ENCODE measurements around the gene EHD4.

DNA sequence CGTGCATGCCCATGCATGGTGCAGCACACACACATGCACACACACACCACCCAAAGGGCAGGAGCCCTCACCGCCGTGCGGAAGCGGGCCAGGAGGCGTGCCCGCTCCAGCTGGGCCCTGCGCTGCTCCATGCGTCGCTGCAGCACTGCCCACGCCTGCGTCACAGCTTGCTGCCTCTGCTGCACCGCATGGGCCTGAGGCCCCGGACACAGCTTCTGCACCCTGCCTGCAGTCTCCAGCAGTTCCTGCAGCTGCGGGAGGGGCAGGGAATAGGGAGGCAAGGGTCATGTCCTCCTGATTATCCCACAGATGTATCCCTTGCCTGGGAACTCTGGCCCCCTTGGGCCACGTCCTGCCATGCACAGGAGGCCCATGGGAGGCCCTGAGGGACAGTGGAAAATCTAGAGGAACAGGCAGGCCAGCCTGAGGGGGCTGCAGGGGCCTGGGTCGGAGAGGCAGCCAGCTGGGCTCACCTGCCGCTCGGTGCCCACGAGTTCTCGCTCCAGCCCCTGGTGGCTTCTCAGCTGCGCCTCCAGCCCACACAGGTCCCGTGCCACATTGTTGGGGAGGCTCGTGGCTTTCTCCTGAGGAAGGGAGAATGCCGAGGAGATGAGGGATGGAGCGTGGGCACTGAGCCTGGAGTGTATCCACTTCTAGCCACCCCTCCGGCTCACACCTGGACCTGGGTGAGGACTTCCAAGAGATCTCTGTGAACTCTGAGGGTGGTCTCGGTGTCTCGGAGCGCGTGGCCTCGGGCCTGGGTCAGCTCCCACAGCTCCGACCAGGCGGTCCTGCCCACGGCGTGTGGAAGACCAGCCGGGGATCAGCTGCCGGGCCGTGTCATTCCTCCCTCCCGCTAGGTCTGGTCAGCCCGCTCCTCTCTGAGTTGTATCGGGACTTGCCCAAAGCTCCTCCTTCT lies 102.3 kb downstream of the EHD4 start:
- TF ChIP-seq CTCF (IDR thresholded peaks at IDR 0.05) (no peak), POLR2A (IDR thresholded peaks at IDR 0.05) (no peak)

All from vagina (tissue), 2 donors.